GM18526 (cell line): Measurements from ENCODE around the gene LRFN5.

Source experiments
- POLR2A ChIP-seq: IDR thresholded peaks from 3 replicates; pipeline ENCODE4 v1.6.1; 2011; ENCODE audit not compliant: insufficient read length; ENCODE audit errors: extremely low read depth

The LRFN5 gene

GRCh38 chr14:41718477-41719166, 111.9 kb downstream of the LRFN5 start:
- TF ChIP-seq POLR2A, result no peak

- TF ChIP-seq POLR2A, result no peak
These were observed 132.5 kb downstream of the LRFN5 start for GRCh38 chr14:41739203-41739602.

GRCh38 chr14:41743140-41743539, 136.5 kb downstream of the LRFN5 start:
- no peak for TF ChIP-seq POLR2A

- TF ChIP-seq POLR2A, result no peak
These were observed 142.8 kb downstream of the LRFN5 start for GRCh38 chr14:41749429-41749828.

GRCh38 chr14:41758011-41758665, 151.5 kb downstream of the LRFN5 start:
- TF ChIP-seq POLR2A, result no peak

- TF ChIP-seq POLR2A, result no peak
These were observed 154.5 kb downstream of the LRFN5 start for GRCh38 chr14:41761204-41761603.

- TF ChIP-seq POLR2A, result no peak
These were observed 160.1 kb downstream of the LRFN5 start for GRCh38 chr14:41766772-41767171.

- no peak for TF ChIP-seq POLR2A
These were observed 167.0 kb downstream of the LRFN5 start for GRCh38 chr14:41773536-41774279.

GRCh38 chr14:41782511-41782910, 175.8 kb downstream of the LRFN5 start:
- TF ChIP-seq POLR2A, result no peak

- TF ChIP-seq POLR2A, result no peak
These were observed 176.7 kb downstream of the LRFN5 start for GRCh38 chr14:41783403-41783802.

- no peak for TF ChIP-seq POLR2A
These were observed 179.0 kb downstream of the LRFN5 start for GRCh38 chr14:41785696-41786095.

GRCh38 chr14:41799817-41800216, 193.1 kb downstream of the LRFN5 start:
- TF ChIP-seq POLR2A, result no peak

- no peak for TF ChIP-seq POLR2A
These were observed 199.0 kb downstream of the LRFN5 start for GRCh38 chr14:41805633-41806032.

GRCh38 chr14:41806366-41806975, 199.8 kb downstream of the LRFN5 start:
- TF ChIP-seq POLR2A, result no peak

GRCh38 chr14:41810362-41810761, 203.7 kb downstream of the LRFN5 start:
- no peak for TF ChIP-seq POLR2A

- TF ChIP-seq POLR2A, result no peak
These were observed 210.9 kb downstream of the LRFN5 start for GRCh38 chr14:41817626-41818025.
